Body of pancreas (tissue), 4 donors: ENCODE measurements around the gene TCOF1.

Source experiments
- CTCF ChIP-seq, 7 experiments: fragments of 450-650 bp in 4 of 7; fragments of 200-600 bp in 3 of 7; sonication (generic) in 3 of 7; IDR thresholded peaks; one replicate each; pipeline ENCODE4 v1.5.1; 2016 to 2019; ENCODE audit warnings: antibody characterized with exemption in 7 of 7
- POLR2A ChIP-seq, 3 donors: fragments of 450-650 bp; IDR thresholded peaks; one replicate each; pipeline ENCODE4 v1.6.1; 2016; ENCODE audit warnings: antibody characterized with exemption in 3 of 3, mild to moderate bottlenecking in 2 of 3

- TF ChIP-seq CTCF (IDR thresholded peaks at IDR 0.05) (no peak), POLR2A (IDR thresholded peaks at IDR 0.05) (no peak)
These were observed 85.2 kb downstream of the TCOF1 start for GRCh38 chr5:150442699-150443080.
